ENCODE measurements around the gene FANCD2.

FANCD2 gene

GRCh38 chr3:10081871-10082270 is 55.6 kb downstream of the FANCD2 start:
- no peak overlapping the region for H2BK120ac ChIP-seq (ENCODE audit: insufficient read depth, low read length, poor library complexity)
- H3K79me2 ChIP-seq (ENCODE audit: control insufficient read depth, insufficient read depth, low read length, poor library complexity) = peaks cover 2% of the 10 kb centered on the region
- H3K9ac ChIP-seq (ENCODE audit: low read length) = no peak overlapping the region
- peaks cover 5 to 8% of the 10 kb centered on the region in 2 experiments for H3K4me1 ChIP-seq (ENCODE audit: control insufficient read depth in 1 of 2, insufficient read depth in 2 of 2, low read length in 2 of 2)
- no peak overlapping the region for H2BK5ac ChIP-seq (ENCODE audit: low read depth, low read length, poor library complexity)
- WGBS (ENCODE audit: extremely low coverage, insufficient coverage, insufficient read length) = no CpG with 5 or more reads among the region's 4 CpGs
- no peak overlapping the region for H3K14ac ChIP-seq (ENCODE audit: low read length)
- H2AK5ac ChIP-seq (ENCODE audit: low read length) = no peak overlapping the region
- H3K9me3 ChIP-seq (ENCODE audit: insufficient read depth, low read depth, low read length) = no peaks in the 10 kb centered on the region
- no peak overlapping the region for H3K23ac ChIP-seq (ENCODE audit: low read length)
- H3K4me3 ChIP-seq (ENCODE audit: low read depth, low read length) = no peak overlapping the region
- H4K91ac ChIP-seq (ENCODE audit: low read depth, low read length) = no peak overlapping the region
- no peak overlapping the region for H2AFZ ChIP-seq (ENCODE audit: insufficient read depth, low read length, poor library complexity)
- no peak overlapping the region for H3K27ac ChIP-seq (ENCODE audit: low read depth, low read length)
- H4K12ac ChIP-seq (ENCODE audit: low read depth, low read length) = no peak overlapping the region
- H4K8ac ChIP-seq (ENCODE audit: low read depth, low read length) = no peak overlapping the region
- H3K36me3 ChIP-seq (ENCODE audit: control insufficient read depth in 1 of 2, insufficient read depth in 2 of 2, low read length in 2 of 2) = peaks cover 17 to 36% of the 10 kb centered on the region in 2 experiments
- peaks cover 4% of the 10 kb centered on the region for H3K79me1 ChIP-seq (ENCODE audit: low read length)
- DNase-seq = no peak
- H3K27me3 ChIP-seq (ENCODE audit: insufficient read depth, low read length) = no peaks in the 10 kb centered on the region
- H2BK12ac ChIP-seq (ENCODE audit: low read length) = no peak overlapping the region
- H3K4ac ChIP-seq (ENCODE audit: low read depth, low read length) = no peak overlapping the region
- H3K4me2 ChIP-seq (ENCODE audit: low read length) = no peak overlapping the region
- H3K18ac ChIP-seq (ENCODE audit: low read length) = no peak overlapping the region

- Histone ChIP-seq H2BK12ac (ENCODE audit: low read length) (peak overlapping the region; percentile 54), H3K18ac (ENCODE audit: low read length) (no peak overlapping the region), H3K4me2 (ENCODE audit: low read length) (no peak overlapping the region), H3K79me1 (ENCODE audit: low read length) (peaks cover 4% of the 10 kb centered on the region), H4K91ac (ENCODE audit: low read depth, low read length) (no peak overlapping the region), H3K27ac (ENCODE audit: low read depth, low read length) (peak overlapping the region; percentile 71), H3K23ac (ENCODE audit: low read length) (no peak overlapping the region), H3K9me3 (ENCODE audit: insufficient read depth, low read depth, low read length) (no peaks in the 10 kb centered on the region), H4K8ac (ENCODE audit: low read depth, low read length) (no peak overlapping the region), H2BK120ac (ENCODE audit: insufficient read depth, low read length, poor library complexity) (no peak overlapping the region), H4K12ac (ENCODE audit: low read depth, low read length) (no peak overlapping the region), H3K9ac (ENCODE audit: low read length) (no peak overlapping the region), H3K4me3 (ENCODE audit: low read depth, low read length) (no peak overlapping the region), H3K27me3 (ENCODE audit: insufficient read depth, low read length) (no peaks in the 10 kb centered on the region), H3K79me2 (ENCODE audit: control insufficient read depth, insufficient read depth, low read length, poor library complexity) (peaks cover 2% of the 10 kb centered on the region), H3K14ac (ENCODE audit: low read length) (no peak overlapping the region), H3K36me3 (ENCODE audit: control insufficient read depth in 1 of 2, insufficient read depth in 2 of 2, low read length in 2 of 2) (peaks cover 12 to 22% of the 10 kb centered on the region in 2 experiments), H2BK5ac (ENCODE audit: low read depth, low read length, poor library complexity) (no peak overlapping the region), H2AK5ac (ENCODE audit: low read length) (no peak overlapping the region), H2AFZ (ENCODE audit: insufficient read depth, low read length, poor library complexity) (no peak overlapping the region), H3K4ac (ENCODE audit: low read depth, low read length) (no peak overlapping the region), H3K4me1 (ENCODE audit: control insufficient read depth in 1 of 2, insufficient read depth in 2 of 2, low read length in 2 of 2) (peaks cover 5 to 8% of the 10 kb centered on the region in 2 experiments)
- DNase-seq = peak; percentile 56 to 87
- WGBS (ENCODE audit: extremely low coverage, insufficient coverage, insufficient read length) = no CpG with 5 or more reads among the region's 1 CpG
These were observed 59.5 kb downstream of the FANCD2 start for GRCh38 chr3:10085738-10086137.

GRCh38 chr3:10088256-10088655 is 62.0 kb downstream of the FANCD2 start:
- peak in 1 of 2 donors; percentile 58 for DNase-seq
- WGBS (ENCODE audit: extremely low coverage, insufficient coverage, insufficient read length) = no CpG with 5 or more reads among the region's 4 CpGs
- Histone ChIP-seq H2AFZ (ENCODE audit: insufficient read depth, low read length, poor library complexity) (no peak overlapping the region), H3K14ac (ENCODE audit: low read length) (no peak overlapping the region), H3K79me2 (ENCODE audit: control insufficient read depth, insufficient read depth, low read length, poor library complexity) (peaks cover 2% of the 10 kb centered on the region), H3K36me3 (ENCODE audit: control insufficient read depth in 1 of 2, insufficient read depth in 2 of 2, low read length in 2 of 2) (peaks cover 22 to 27% of the 10 kb centered on the region in 2 experiments), H4K8ac (ENCODE audit: low read depth, low read length) (no peak overlapping the region), H2AK5ac (ENCODE audit: low read length) (no peak overlapping the region), H2BK120ac (ENCODE audit: insufficient read depth, low read length, poor library complexity) (no peak overlapping the region), H4K91ac (ENCODE audit: low read depth, low read length) (no peak overlapping the region), H3K4me1 (ENCODE audit: control insufficient read depth in 1 of 2, insufficient read depth in 2 of 2, low read length in 2 of 2) (peaks cover 5 to 8% of the 10 kb centered on the region in 2 experiments), H2BK5ac (ENCODE audit: low read depth, low read length, poor library complexity) (no peak overlapping the region), H3K23ac (ENCODE audit: low read length) (no peak overlapping the region), H4K12ac (ENCODE audit: low read depth, low read length) (no peak overlapping the region), H3K27ac (ENCODE audit: low read depth, low read length) (no peak overlapping the region), H3K9me3 (ENCODE audit: insufficient read depth, low read depth, low read length) (no peaks in the 10 kb centered on the region), H3K18ac (ENCODE audit: low read length) (no peak overlapping the region), H3K4ac (ENCODE audit: low read depth, low read length) (no peak overlapping the region), H3K27me3 (ENCODE audit: insufficient read depth, low read length) (no peaks in the 10 kb centered on the region), H2BK12ac (ENCODE audit: low read length) (no peak overlapping the region), H3K4me2 (ENCODE audit: low read length) (no peak overlapping the region), H3K79me1 (ENCODE audit: low read length) (peaks cover 4% of the 10 kb centered on the region), H3K9ac (ENCODE audit: low read length) (no peak overlapping the region), H3K4me3 (ENCODE audit: low read depth, low read length) (no peak overlapping the region)

- no CpG with 5 or more reads among the region's 6 CpGs for WGBS (ENCODE audit: extremely low coverage, insufficient coverage, insufficient read length)
- H2BK5ac ChIP-seq (ENCODE audit: low read depth, low read length, poor library complexity) = no peak overlapping the region
- DNase-seq = no peak
- no peak overlapping the region for H4K8ac ChIP-seq (ENCODE audit: low read depth, low read length)
- no peak overlapping the region for H3K4me2 ChIP-seq (ENCODE audit: low read length)
- no peak overlapping the region for H3K4me3 ChIP-seq (ENCODE audit: low read depth, low read length)
- H3K27me3 ChIP-seq (ENCODE audit: insufficient read depth, low read length) = no peaks in the 10 kb centered on the region
- no peak overlapping the region for H3K9ac ChIP-seq (ENCODE audit: low read length)
- H3K79me1 ChIP-seq (ENCODE audit: low read length) = peaks cover 2% of the 10 kb centered on the region
- H2BK120ac ChIP-seq (ENCODE audit: insufficient read depth, low read length, poor library complexity) = no peak overlapping the region
- H2AFZ ChIP-seq (ENCODE audit: insufficient read depth, low read length, poor library complexity) = no peak overlapping the region
- H4K12ac ChIP-seq (ENCODE audit: low read depth, low read length) = no peak overlapping the region
- no peak overlapping the region for H3K14ac ChIP-seq (ENCODE audit: low read length)
- H3K4ac ChIP-seq (ENCODE audit: low read depth, low read length) = no peak overlapping the region
- H4K91ac ChIP-seq (ENCODE audit: low read depth, low read length) = no peak overlapping the region
- peaks cover 2% of the 10 kb centered on the region for H3K79me2 ChIP-seq (ENCODE audit: control insufficient read depth, insufficient read depth, low read length, poor library complexity)
- no peak overlapping the region for H2AK5ac ChIP-seq (ENCODE audit: low read length)
- H3K18ac ChIP-seq (ENCODE audit: low read length) = no peak overlapping the region
- no peak overlapping the region for H3K23ac ChIP-seq (ENCODE audit: low read length)
- no peaks in the 10 kb centered on the region for H3K9me3 ChIP-seq (ENCODE audit: insufficient read depth, low read depth, low read length)
- H2BK12ac ChIP-seq (ENCODE audit: low read length) = no peak overlapping the region
- peaks cover 17 to 30% of the 10 kb centered on the region in 2 experiments for H3K36me3 ChIP-seq (ENCODE audit: control insufficient read depth in 1 of 2, insufficient read depth in 2 of 2, low read length in 2 of 2)
- no peak overlapping the region for H3K27ac ChIP-seq (ENCODE audit: low read depth, low read length)
- peaks cover 5 to 8% of the 10 kb centered on the region in 2 experiments for H3K4me1 ChIP-seq (ENCODE audit: control insufficient read depth in 1 of 2, insufficient read depth in 2 of 2, low read length in 2 of 2)
These were observed 63.9 kb downstream of the FANCD2 start for GRCh38 chr3:10090179-10090578.

Data from trophoblast cell (in vitro differentiated cells and primary cell).